Measurements from ENCODE around the gene ZMIZ1.
A peak's percentile ranks its signal among the peaks of the same experiment; 100 is the strongest.

Gene ZMIZ1

DNA sequence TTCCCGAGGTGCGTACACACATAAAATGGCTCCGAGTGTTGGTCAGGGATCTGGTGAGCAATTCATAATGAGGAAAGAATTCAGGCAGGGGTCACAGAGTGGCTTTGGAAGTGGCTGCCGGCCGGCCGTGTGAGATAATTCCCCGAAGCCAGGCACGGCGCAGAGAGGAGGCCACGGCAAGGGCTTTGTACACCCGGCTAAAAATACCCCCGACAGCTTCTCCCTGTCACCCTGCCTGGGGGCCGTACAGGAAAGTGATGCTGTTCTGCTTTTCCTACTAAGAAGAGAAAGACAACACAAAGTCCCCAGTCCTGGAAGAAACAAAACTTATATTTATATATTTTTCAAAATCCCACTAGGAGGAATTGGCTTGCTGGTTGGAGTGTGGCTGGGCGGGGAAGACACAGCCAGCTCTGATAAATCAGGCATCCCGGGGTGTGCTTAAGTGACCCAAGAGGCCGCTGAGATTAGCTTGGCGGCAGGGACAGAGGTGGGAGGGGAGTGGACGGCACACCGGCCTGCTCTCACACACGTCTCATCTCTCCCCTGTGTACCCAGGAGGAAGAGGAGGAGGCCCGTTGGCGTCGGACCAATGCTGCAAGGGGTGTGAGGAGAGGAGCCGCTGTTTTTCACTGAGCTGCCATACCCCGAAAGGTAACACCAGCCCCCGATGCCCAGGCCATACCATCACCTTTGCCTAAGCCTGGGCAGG lies 70.5 kb downstream of the ZMIZ1 start:
- peak; percentile 92 for DNase-seq (ENCODE audit: low spot score)

DNA sequence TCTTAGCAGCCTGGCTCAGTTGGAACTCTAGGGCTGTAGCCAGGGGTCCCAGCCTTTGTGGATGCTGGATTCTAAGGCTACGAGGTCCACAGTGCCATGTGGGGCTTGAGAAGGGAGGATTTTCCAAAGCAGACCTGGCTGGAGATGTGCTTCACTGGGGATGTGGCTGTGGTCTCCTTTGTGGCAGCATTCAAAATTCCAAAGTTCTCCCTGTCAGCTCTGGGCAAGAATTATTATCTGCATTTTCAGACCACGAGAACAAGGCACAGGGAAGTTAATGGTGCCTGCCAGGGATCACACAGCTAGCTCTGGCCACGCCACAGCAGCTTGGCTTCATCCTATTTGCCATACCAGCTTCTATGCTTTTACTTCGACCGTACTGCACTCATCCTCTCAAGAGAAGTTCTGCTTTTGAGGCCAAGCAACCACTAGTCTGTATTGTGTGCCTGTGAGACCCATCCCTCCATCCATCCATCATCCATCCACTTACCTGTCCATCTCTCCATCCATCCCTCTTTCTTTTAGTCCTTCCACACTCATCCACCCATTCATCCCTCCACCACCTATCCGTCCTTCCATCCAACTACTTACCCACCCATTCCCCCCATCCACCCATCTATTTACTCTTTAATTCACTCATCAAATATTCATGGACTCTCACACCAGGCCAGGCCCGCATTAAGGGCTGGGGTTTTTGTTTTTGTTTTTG lies 71.5 kb downstream of the ZMIZ1 start:
- DNase-seq (ENCODE audit: low spot score): no peak

DNA sequence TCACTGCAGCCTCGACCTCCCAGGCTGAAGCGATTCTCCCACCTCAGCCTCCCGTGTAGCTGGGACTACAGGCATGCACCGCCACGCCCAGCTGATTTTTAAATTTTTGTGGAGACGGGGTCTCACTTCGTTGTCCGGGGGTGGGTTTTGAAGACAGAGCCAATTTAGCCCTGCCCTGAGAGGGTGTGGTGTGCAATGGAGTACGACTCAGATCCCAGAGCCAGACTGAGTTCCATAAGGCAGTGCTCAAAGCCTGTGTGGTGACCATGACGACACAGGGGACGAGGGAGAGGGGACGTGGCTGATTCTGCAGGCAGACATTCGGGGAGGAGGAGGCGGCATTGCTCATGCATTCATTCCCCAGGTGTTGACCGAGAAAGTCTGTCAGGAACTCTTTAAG lies 72.1 kb downstream of the ZMIZ1 start:
- no peak for DNase-seq (ENCODE audit: low spot score)

DNA sequence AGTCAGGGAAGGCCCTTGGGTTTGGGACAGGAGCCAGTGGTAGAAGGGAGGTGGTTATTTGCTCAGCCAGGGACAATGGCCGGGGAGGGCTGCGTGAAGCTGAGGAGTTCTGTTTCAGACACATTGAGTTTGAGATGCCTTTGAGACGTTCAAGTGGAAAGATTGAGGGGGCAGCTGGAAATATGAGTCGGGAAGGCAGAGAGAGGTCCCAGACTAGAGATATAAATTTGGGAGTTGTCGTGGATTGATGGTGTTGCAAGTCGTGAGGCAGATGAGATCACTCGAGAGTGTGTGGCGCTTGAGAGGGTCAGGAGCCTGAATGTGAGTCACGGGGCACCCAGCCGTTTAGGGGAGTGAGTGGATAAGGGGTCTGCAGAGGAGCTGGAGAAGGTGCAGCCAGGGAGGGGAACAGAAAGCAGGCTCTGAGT lies 73.3 kb downstream of the ZMIZ1 start:
- peak; percentile 70 for DNase-seq (ENCODE audit: low spot score)

DNA sequence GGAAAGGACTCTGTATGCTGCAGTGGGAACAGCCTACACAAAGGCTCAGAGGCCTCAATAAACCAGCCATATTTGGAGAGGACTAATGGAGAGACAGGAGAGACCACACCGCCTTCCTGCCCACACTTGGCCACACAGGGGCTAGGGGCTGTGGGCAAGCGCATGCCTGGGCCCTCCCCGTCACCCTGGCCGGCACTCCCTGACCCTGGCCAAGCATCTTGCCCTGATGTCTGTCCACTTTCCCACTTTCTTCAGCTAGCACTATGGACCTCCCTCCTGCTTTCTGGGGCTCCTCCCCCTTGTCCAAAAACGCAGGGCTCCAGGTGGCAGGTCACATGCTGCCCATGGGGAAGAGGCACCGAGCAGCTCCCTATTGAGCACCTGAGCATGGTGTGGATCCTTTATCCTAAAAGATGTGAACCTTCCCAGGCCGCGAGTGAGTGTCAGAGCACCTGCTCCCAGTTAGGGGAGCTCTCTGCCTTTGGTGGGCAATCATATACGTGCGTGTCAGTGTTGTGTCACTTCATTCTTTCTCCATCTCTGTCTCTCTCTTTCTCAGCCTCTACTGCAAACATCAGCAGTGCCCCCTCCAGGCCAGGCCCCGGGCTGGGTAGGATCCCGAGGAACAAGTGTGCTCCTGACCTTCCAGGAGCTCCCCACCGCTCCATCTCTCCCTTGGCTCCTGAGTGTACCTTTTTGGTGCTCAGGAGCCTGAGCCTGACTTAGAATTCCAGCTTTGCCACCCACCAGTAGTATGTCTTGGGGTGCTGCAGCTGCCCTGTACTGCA lies 74.0 kb downstream of the ZMIZ1 start:
- no peak for DNase-seq (ENCODE audit: low spot score)

DNA sequence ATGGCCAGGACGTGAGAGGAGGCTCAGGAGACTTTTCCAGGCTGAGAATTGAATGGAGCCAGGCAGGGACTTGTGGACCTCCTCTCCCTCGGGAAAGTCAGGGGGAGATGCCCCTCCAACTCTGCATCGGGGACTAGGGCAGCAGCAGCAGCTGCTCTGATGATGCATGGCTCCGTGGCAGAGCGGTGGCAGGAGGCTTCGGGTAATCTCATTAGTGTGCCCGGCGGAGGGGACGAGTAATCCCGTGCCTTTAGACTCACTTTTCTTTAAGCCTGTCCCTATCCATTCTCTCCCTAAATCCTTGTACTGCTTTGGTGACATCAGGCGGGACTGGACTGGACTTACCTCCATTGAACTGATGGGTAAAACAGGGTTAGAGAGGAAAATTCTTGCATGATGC lies 75.1 kb downstream of the ZMIZ1 start:
- no peak for DNase-seq (ENCODE audit: low spot score)

DNA sequence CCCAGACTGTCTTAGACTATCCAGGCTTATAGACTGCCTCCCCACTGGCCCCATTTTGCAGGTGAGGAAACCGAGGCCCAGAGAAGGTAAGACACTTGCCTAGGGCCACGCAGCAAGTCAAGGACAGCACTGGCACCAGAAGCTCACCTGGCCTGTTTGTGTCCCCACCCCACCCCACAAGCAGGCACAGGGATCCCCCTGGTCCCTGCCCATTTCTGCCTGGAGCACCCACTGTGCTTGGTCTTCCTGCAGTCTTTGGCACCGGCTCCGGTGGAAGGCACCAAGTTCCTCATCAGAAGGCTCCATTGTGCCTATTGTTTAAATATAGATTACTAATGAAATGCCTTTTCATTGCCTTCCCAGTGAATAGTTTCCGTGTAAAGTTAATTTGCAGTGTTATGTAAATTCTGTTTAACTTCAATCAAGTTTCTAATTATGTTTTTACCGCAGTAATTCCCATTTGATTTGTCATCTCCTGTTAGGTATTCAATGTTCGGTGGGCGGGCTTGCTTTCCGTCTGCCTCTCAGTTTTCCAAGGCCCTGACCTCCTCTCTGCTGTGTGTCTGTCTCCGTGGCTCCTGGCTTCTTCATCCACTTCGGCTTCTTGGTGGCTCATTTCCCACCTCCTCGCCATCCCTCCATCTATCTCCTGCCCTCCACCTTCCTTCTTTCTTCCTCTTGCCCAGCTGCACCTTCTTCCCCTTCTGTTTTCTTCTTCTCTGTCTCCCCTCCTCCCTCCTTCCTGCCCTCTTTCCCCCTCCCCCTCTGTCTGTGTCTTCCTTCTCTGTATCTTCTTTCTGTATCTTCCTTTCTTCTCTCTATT lies 75.8 kb downstream of the ZMIZ1 start:
- DNase-seq (ENCODE audit: low spot score): no peak

DNA sequence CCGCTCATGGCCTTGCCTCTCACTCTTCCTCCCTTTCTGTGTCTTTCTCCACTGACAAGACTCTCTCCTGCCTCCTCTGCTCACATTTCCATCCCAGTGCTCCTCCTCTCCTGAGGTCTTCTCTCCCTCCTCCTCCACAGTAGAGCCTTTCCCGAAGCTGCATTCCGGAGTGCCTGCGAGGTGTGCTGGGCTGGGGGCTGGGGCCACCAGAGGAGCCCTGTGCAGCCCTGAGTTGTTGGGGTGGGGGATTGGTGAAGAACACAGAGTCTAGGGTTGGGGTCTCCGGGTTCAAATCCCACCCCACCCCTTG lies 76.4 kb downstream of the ZMIZ1 start:
- DNase-seq (ENCODE audit: low spot score): no peak

DNA sequence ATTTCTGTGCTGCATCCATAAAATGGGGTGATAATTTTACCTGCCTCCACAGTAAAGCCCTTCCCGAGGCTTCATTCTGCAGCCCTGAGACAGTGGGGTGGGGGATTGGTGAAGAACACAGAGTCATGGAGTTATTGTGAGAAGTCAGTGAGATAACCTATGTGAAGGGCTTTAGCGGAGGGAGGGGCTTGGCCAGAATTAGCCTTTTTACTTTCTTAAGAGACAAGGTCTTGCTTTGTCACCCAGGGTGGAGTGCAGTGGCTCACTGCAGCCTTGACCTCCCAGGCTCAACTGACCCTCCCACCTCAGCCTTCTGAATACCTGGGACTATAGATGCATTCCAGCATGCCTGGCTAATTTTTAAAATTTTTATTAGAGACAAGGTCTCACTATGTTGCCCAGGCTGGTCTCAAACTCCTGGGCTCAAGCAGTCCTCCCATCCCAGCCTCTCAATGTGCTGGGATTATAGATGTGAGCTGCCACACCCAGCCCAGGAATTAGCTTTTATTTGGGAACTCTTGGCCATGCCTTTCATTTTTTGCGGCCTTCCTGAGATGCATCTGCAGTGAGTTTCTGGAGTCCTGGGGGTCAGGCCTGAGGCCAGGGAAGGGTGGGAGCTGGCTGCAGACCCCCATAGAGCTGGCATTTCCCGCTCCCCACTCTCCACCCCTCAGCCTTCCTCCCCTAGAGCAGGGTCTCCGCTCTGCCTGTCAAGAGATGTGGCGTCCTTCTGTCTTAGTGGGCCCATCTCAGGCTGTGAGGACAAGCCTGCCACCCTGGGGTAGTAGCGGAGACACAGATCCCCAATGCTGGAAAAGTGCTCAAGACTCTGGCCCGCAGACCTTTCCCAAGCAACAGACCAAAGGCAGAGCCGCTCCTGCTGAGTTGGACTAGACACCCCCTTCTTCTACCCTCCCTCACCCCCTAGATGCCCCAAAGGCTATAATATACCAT lies 77.0 kb downstream of the ZMIZ1 start:
- no peak for DNase-seq (ENCODE audit: low spot score)

DNA sequence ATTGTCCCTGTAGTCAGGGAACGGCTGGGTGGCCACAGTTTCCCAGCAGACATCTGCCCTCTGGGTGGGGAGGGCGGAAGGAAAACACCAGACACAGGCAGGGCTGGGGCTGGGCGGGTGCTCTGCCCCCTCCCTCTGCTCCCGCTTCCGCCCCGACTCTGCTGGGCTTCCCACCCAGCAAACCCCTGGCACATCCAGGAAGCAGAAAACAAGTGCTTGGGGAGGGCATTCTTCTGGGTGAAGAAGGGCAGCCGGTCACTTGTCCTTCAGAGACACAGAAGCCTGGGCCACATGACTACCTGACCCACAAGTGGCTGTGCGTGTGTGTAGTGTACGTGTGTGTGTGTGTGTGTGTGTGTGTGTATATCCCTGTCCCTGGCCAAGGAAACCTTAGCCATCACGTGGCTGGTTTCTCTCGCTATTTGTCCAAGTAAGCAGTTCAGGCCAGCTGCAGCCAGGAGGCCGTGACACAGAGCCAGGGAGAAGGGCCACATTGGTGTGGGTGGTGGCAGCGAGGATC lies 77.9 kb downstream of the ZMIZ1 start:
- no peak for DNase-seq (ENCODE audit: low spot score)

DNA sequence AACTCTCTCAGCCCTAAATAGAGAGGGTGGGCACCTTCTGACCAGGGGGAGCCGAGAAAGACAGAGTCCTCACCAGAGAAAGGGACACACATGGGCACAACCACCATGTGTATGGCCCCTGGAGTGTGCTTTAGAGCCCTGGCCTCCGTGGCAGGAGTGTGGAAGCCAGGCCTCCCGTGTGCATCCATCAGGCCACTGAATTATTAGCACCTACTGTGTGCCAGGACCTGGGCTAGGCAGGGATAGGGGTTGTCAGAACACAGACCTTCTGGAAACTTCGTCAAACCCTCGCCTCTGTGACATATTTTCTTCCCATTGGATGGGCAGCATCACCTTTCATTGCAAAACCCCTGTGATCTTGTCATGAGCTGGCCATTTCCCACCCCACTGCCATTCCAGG lies 78.5 kb downstream of the ZMIZ1 start:
- no peak for DNase-seq (ENCODE audit: low spot score)

DNA sequence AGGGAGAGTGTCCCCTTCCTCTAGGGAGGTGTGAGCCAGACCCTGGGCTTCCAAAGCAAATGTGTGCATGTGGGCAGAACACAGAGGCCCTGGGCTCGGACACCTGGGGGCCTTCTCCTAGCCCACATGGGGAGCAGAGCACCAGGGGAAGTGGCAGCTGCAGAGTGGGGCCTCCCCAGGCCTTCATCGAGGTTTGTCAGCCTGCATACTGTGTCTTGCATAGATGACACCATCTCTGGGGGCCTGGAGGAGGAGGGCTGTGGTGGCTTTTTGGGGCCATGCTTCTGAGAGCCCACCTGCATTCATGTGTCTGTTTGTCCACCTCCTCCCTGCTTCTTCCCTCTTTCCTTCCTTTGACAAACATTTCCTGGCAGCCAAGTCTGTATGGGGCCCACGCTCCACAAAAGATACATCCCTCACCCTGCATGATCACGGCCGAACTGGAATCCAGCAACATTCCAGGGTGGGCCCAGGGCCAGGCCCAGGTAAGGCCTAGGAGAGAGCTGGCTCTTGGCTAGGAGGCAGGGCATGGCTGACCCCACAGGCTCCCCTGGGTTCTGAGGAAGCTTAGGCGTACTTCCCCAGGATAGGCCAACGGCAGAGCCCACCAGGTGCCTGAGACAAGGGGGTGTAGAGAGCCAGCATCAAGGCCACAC lies 79.2 kb downstream of the ZMIZ1 start:
- DNase-seq (ENCODE audit: low spot score): no peak

DNA sequence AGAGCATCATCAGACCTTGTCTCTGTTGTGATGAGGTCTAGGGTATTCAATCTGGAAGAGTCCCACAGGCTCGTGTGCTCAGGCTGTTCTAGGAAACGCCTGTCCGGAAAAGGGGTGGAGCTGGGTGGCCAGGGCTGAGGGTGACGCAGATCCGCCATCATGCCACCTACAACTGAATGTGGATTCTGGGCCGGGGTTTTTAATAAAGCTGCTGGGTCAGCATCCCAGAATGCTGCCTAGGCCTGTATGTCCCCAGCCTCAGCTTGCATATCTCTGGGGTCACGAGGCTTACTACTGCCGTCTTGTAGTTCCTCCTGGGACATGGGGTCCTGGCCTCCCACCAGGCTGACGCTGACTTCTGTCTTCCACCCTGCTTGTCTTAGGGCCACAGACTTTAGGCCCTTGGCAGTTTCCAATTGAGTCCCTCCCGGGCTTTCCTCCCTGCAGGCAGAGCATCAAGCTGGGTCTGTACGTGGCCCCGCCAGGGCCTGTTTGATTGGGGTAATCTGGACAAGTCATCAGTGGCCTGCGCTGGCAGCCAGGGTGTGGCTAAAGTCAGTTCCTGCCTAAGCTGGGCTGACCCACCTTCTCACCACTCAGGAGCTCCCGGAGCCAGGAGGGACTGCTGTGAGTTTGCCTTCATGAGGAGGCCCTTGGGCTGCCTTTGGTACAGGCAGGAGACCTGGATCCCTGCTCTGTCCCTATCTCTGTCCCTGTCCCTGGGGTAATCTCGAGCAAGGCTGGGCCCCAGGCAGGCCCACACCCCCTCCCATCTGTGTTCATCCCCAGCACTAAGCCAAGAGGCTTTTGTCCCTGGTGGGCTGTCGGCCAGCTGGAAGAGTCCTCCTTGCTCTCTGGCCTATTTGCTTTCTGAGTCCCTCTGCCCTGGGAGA lies 79.9 kb downstream of the ZMIZ1 start:
- no peak for DNase-seq (ENCODE audit: low spot score)

DNA sequence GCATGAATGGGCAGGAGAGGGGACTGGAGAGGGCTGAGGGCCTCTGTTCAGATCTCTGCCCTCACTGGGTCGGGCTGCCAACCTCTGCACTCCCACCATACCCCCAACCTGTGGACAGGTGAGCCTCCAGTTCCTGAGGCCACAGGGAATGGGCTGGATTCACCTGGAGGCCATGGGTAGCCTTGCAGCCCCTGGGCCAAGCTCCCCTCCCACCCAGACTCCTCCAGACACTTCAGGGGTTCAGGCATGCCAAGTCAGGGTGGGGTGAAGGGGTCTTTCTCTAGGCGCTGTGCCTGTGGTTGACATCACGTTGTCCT lies 80.5 kb downstream of the ZMIZ1 start:
- no peak for DNase-seq (ENCODE audit: low spot score)

DNA sequence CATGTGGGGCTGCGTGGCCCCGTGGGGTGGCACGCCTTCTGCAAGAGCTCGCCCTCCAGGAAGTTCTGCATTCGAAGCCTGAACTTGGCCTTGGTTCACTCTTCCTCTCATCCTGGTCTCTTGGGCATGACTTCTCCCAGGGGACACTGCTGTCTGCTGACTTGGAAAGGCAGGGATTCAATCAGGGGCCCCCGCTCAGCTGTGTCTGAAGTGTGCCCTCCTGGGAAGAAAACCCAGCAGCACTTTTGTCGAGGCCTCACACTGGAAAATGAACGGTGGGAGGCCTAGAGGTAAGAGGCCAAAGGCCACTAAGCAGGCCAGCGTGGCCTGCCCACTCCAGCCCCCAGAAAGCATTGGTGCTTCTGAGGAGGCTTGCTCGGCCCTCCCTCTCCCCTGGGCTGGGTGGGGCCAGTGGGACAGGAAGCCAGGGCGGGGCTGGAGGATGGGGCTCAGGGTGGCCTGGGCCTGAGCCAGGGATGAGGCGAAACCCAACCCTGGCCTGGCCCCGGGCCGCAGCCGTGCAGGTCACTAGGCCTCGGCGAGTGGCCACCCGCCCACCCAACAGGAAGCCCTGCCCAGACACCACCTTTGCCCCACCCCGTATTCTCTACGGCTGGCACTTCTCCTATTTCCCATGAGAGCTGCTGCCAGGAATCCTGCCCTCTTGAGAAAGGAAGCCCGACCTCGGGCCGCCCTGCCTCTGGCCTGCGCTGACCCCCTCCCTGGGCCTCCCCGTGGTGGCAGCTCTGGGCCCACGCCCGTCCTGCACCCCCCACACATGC lies 81.1 kb downstream of the ZMIZ1 start:
- peak; percentile 83 for DNase-seq (ENCODE audit: low spot score)

DNA sequence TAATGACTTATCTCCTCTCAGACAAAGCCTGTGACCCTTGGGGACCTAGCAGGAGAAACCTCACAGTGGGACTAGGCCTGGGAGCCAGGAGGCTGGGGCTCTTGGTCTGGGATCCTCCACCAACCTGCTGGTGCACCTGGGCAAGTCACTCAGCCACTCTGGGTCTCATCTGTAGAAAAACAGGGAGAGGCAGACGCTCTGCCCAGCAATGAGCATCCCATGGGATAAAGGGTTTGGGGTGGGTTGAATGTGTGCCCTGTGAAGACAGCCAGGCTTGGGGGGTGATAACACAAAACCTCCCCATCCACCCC lies 81.6 kb downstream of the ZMIZ1 start:
- no peak for DNase-seq (ENCODE audit: low spot score)

DNA sequence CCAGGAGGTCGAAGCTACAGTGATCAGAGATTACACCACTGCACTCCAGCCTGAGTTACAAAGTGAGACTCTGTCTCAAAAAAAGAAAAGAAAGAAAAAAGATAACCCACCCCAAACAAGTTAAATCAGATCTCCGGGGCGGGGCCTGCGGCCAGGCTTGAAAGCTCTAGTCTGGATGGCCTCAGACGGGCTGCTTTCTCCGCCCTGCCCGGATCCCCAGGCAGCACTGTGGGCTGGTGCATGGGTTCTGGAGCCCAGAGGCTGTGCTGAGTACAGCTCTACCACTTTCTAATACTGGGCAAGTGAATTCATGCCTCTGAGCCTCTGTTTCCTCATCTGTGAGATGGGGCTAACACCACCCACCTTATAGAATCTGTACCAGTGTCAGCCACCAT lies 83.7 kb downstream of the ZMIZ1 start:
- no peak for DNase-seq (ENCODE audit: low spot score)

DNA sequence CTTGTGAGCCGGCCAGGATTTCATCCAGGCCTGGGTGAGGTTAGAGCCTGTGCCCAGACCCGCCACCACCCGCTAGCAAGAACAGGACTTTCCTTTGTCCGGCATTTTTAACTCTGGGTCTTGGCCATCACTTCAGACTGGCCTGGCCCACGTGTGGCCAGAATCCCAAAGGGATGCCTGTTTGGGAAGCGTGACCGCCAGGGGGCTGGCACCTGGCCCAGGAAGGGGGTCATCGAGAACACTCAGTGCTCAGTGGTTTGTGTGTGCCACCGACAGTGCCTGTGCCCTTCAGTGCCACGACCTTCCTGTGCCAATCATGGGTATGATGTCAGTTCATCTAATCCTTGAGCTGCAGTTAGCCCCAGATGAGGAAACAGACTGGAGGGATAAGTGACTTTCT lies 85.0 kb downstream of the ZMIZ1 start:
- no peak for DNase-seq (ENCODE audit: low spot score)

Data from AG08396 (cell line).